H1 (cell line): ENCODE results near the gene CNTN5. TPM values are rescaled to one million over a fixed set of nuclear protein-coding genes. Genes with fewer than 3 reads are reported as not detected.

ENCODE experiments used
- BACH1 ChIP-seq: IDR thresholded peaks from 2 replicates; pipeline ENCODE4 v1.6.1; 2012; ENCODE audit warnings: low read length, improper control_type of control experiment
- HDAC6 ChIP-seq: IDR thresholded peaks from one replicate; pipeline ENCODE4 v1.7.1; 2012; ENCODE audit warnings: low read depth, mild to moderate bottlenecking, inconsistent platforms, low read length, moderate library complexity
- SIN3A ChIP-seq, 2 experiments: IDR thresholded peaks in 1 of 2; conservative IDR thresholded peaks in 1 of 2; 2 replicates each; pipeline ENCODE4 v1.6.1; 2011 to 2012; ENCODE audit warnings: low read length in 2 of 2, improper control_type of control experiment in 1 of 2, low read depth in 1 of 2, mild to moderate bottlenecking in 1 of 2
- polyA plus RNA-seq, 7 experiments: library from polyadenylated mRNA; depleted of rRNA in 3 of 7; stranded (reverse) in 5 of 7; unstranded in 2 of 7; fragments of >200 nt in 5 of 7; fragments of 200-250 nt in 2 of 7; gene quantifications; 1 replicate in 5 of 7; 2 replicates in 1 of 7; 4 replicates in 1 of 7; pipeline versions ENCODE4 v1.2.1 to v1.2.3, GENCODE V29; 2011 to 2013; ENCODE audit warnings: missing spikeins in 2 of 7, mixed read lengths in 2 of 7
- total RNA-seq: library from RNA; stranded (reverse); fragmentation: NEBNext Ultra II Directional; extraction: Animal tissue kit (Norgen Biotek cat#: 25700); gene quantifications from 2 replicates; pipeline ENCODE4 v1.2.1, GENCODE V29; 2021
- TF ChIP-seq, protein P1 (sequence below): IDR thresholded peaks from 2 replicates; pipeline ENCODE4 v1.6.1; 2012; ENCODE audit warnings: inconsistent platforms

CNTN5 gene
- total and polyA plus RNA-seq, 2 of the 8 experiments (the other 6 are each of a cell fraction or from before 2014, with no cell fraction given): not detected

DNA sequence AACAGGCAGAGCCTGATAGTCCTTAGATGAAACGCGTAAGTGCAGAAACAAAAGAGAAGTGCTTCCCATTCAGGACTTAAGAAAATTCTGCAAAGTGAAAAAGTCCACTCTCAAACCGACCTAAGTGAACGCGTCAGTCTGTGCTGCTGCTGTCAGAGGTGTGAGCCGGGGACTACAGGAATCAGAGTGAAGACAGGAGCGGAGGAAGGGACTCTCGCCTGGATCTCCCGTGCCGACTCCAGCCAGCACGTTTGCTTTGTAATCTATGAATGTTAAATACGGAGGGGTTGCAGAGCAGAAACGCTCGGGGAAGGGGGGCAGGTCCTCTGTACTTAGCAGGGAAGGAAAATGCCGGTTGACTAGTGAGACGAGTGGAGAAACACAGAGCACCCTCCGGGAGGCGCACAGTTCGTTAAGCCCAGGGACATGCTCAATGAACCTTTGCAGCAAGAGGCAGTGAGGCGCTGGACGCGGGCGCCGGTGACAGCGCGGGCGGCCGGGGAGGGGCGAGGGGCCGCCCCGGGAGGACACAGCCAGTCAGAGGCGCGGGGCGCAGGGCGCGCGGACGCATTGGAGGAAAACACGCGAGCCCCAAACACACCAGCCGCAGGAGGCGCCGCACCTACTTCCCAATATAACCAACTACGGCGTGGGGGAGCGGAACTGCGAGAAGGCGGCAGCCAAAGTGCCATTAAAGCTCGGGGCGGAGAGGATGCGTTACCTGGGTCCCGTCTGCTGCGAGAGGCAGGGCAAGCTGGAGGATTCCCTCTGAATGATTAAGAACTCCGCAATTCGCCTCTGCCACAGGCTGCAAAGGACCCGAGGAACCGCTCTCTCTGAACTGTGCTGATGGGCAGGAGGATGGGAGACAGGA is at the start of gene CNTN5 (continued):
- TF ChIP-seq HDAC6: no peak
- TF ChIP-seq BACH1: peak; percentile 53
- 0 out of 4 replicates have a peak, but pooled peaks of 1 of the 2 experiments have one; percentile 30 for TF ChIP-seq SIN3A (conservative IDR thresholded peaks at IDR 0.05 in 1 of 2, IDR thresholded peaks at IDR 0.05 in 1 of 2; ENCODE audit: low read depth in 1 of 2, low read length in 2 of 2)
- TF ChIP-seq, protein P1, sequence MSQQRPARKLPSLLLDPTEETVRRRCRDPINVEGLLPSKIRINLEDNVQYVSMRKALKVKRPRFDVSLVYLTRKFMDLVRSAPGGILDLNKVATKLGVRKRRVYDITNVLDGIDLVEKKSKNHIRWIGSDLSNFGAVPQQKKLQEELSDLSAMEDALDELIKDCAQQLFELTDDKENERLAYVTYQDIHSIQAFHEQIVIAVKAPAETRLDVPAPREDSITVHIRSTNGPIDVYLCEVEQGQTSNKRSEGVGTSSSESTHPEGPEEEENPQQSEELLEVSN: no peak
